Liver (tissue), 9 donors: ENCODE data around the gene LAMC1. TPM values are rescaled to one million over a fixed set of nuclear protein-coding genes. Genes with fewer than 3 reads are reported as not detected.
"Not testable (repeated sequence)": the region's sequence is repeated elsewhere in the genome, so short reads cannot be mapped to it uniquely, and the experiment has no call there.

ENCODE experiments used
- DNase-seq: peaks from one replicate; pipeline ENCODE4 v3.0.0-alpha.2; 2017; ENCODE audit warnings: low spot score
- H3K27ac ChIP-seq, 2 donors: one replicate each; pipeline ENCODE4 v1.7.0; 2013; ENCODE audit warnings: inconsistent platforms in 2 of 2, low read length in 2 of 2, control low read depth in 1 of 2, low read depth in 1 of 2, mild to moderate bottlenecking in 1 of 2
- H3K27me3 ChIP-seq, 4 donors: one replicate each; pipeline versions ENCODE4 v1.6.1 to v1.7.0; 2013; ENCODE audit warnings: low read length in 3 of 4, inconsistent platforms in 1 of 4, mild to moderate bottlenecking in 1 of 4, moderate library complexity in 1 of 4; ENCODE audit not compliant: control insufficient read depth in 4 of 4, insufficient read depth in 4 of 4
- H3K36me3 ChIP-seq, 4 donors: one replicate each; pipeline versions ENCODE4 v1.6.1 to v1.7.0; 2013; ENCODE audit warnings: low read length in 3 of 4, mild to moderate bottlenecking in 3 of 4, low read depth in 1 of 4, moderate library complexity in 1 of 4; ENCODE audit not compliant: control insufficient read depth in 4 of 4, insufficient read depth in 3 of 4
- H3K4me1 ChIP-seq, 4 donors: one replicate each; pipeline versions ENCODE4 v1.6.1 to v1.7.0; 2013; ENCODE audit warnings: low read length in 3 of 4, mild to moderate bottlenecking in 3 of 4, moderate library complexity in 1 of 4; ENCODE audit not compliant: control insufficient read depth in 4 of 4, insufficient read depth in 4 of 4
- H3K4me3 ChIP-seq, 3 donors: one replicate each; pipeline versions ENCODE4 v1.6.1 to v1.7.0; 2013; ENCODE audit warnings: low read length in 3 of 3, control low read depth in 1 of 3, low read depth in 1 of 3, mild to moderate bottlenecking in 1 of 3
- H3K9ac ChIP-seq, 2 donors: one replicate each; pipeline ENCODE4 v1.7.0; 2013; ENCODE audit warnings: low read length in 2 of 2, mild to moderate bottlenecking in 2 of 2, moderate library complexity in 2 of 2, control low read depth in 1 of 2, low read depth in 1 of 2
- H3K9me3 ChIP-seq, 4 donors: one replicate each; pipeline versions ENCODE4 v1.6.1 to v1.7.0; 2013; ENCODE audit warnings: low read length in 3 of 4; ENCODE audit not compliant: control insufficient read depth in 4 of 4
- ATF3 ChIP-seq: IDR thresholded peaks from 2 replicates; pipeline ENCODE4 v1.6.1; 2016; ENCODE audit warnings: antibody characterized with exemption
- EGR1 ChIP-seq, 2 donors: IDR thresholded peaks; 2 replicates each; pipeline ENCODE4 v1.6.1; 2016 to 2018; ENCODE audit warnings: antibody characterized with exemption in 2 of 2, low read depth in 2 of 2
- FOXA2 ChIP-seq: IDR thresholded peaks from 2 replicates; pipeline ENCODE4 v1.6.1; 2016; ENCODE audit warnings: antibody characterized with exemption
- GABPA ChIP-seq, 2 donors: IDR thresholded peaks in 1 of 2; conservative IDR thresholded peaks in 1 of 2; 2 replicates each; pipeline ENCODE4 v1.6.1; 2016; ENCODE audit warnings: antibody characterized with exemption in 2 of 2, mild to moderate bottlenecking in 1 of 2, moderate library complexity in 1 of 2
- HNF4A ChIP-seq, 2 donors: conservative IDR thresholded peaks; 2 replicates each; pipeline ENCODE4 v1.6.1; 2016; ENCODE audit warnings: antibody characterized with exemption in 2 of 2, mild to moderate bottlenecking in 2 of 2
- HNF4G ChIP-seq: IDR thresholded peaks from 2 replicates; pipeline ENCODE4 v1.6.1; 2016; ENCODE audit warnings: antibody characterized with exemption
- JUND ChIP-seq, 2 donors: IDR thresholded peaks; 2 replicates each; pipeline ENCODE4 v1.6.1; 2016; ENCODE audit warnings: antibody characterized with exemption in 2 of 2
- MAX ChIP-seq: IDR thresholded peaks from 2 replicates; pipeline ENCODE4 v1.6.1; 2016; ENCODE audit warnings: antibody characterized with exemption
- NR2F2 ChIP-seq: IDR thresholded peaks from 2 replicates; pipeline ENCODE4 v1.6.1; 2016; ENCODE audit warnings: antibody characterized with exemption
- REST ChIP-seq: IDR thresholded peaks from 2 replicates; pipeline ENCODE4 v1.6.1; 2016; ENCODE audit warnings: antibody characterized with exemption, mild to moderate bottlenecking
- RXRA ChIP-seq, 2 donors: IDR thresholded peaks; 2 replicates each; pipeline ENCODE4 v1.6.1; 2017 to 2018; ENCODE audit warnings: antibody characterized with exemption in 2 of 2, mild to moderate bottlenecking in 1 of 2
- SP1 ChIP-seq: IDR thresholded peaks from 2 replicates; pipeline ENCODE4 v1.6.1; 2018; ENCODE audit warnings: antibody characterized with exemption, mild to moderate bottlenecking
- TAF1 ChIP-seq: conservative IDR thresholded peaks from 2 replicates; pipeline ENCODE4 v1.6.1; 2016; ENCODE audit warnings: antibody characterized with exemption, mild to moderate bottlenecking
- ZBTB33 ChIP-seq: IDR thresholded peaks from 2 replicates; pipeline ENCODE4 v1.6.1; 2016; ENCODE audit warnings: antibody characterized with exemption
- WGBS: extraction: QIAGEN DNeasy Blood & Tissue Kit; methylation state at CpG from one replicate; pipeline ENCODE4 v1.1.7; 2013; 5-methylcytosine and 5-hydroxymethylcytosine counted together
- polyA plus RNA-seq, 2 donors: library from polyadenylated mRNA; stranded (reverse) in 1 of 2; unstranded in 1 of 2; fragments of 200-250 nt in 1 of 2; fragments of >200 nt in 1 of 2; fragmentation: Nextera tagmentation in 1 of 2; extraction: Ambion mirVana in 1 of 2; gene quantifications; one replicate each; pipeline versions ENCODE4 v1.2.1 to v1.2.3, GENCODE V29; 2013 to 2015
- total RNA-seq, 2 donors: library from RNA; depleted of rRNA; stranded (reverse); fragments of >200 nt; gene quantifications; one replicate each; pipeline ENCODE4 v1.2.3, GENCODE V29; 2014
- donor health status: healthy.
- donor health status: healthy.
- donor health status: healthy.
- donor health status: healthy.
- donor health status: healthy.

Gene LAMC1
- total and polyA plus RNA-seq, 4 donors: 5.3 to 35.1 (median 19.7) TPM

- peaks cover 0 to 1% (median 0%) of the 10 kb centered on the region in 4 donors for H3K4me1 ChIP-seq
- no peak overlapping the region for H3K9ac ChIP-seq
- WGBS: 85% methylated on average over 1 of the region's 1 CpG
- no peak for DNase-seq
- H3K27me3 ChIP-seq: no peaks in the 10 kb centered on the region
- no peaks in the 10 kb centered on the region for H3K36me3 ChIP-seq
- TF ChIP-seq HNF4A (conservative IDR thresholded peaks at IDR 0.05): no peak
- no peak for TF ChIP-seq FOXA2
- TF ChIP-seq HNF4G: no peak
- TF ChIP-seq TAF1: no peak
- peaks cover 0 to 5% (median 0%) of the 10 kb centered on the region in 4 donors for H3K9me3 ChIP-seq
- H3K27ac ChIP-seq: no peak overlapping the region
- no peak overlapping the region for H3K4me3 ChIP-seq
Observed at GRCh38 chr1:183063349-183063748, 40.1 kb downstream of the LAMC1 start.

- H3K4me1 ChIP-seq: peaks cover 0 to 5% (median 3%) of the 10 kb centered on the region in 4 donors
- no peak overlapping the region for H3K9ac ChIP-seq
- DNase-seq: no peak
- H3K36me3 ChIP-seq: no peaks in the 10 kb centered on the region
- no peak overlapping the region for H3K4me3 ChIP-seq
- TF ChIP-seq SP1 (no peak), FOXA2 (no peak), GABPA (IDR thresholded peaks at IDR 0.05 in 1 of 2, conservative IDR thresholded peaks at IDR 0.05 in 1 of 2) (no peak), ZBTB33 (no peak), TAF1 (no peak), EGR1 (IDR thresholded peaks at IDR 0.05; ENCODE audit: low read depth in 2 of 2) (no peak), HNF4A (conservative IDR thresholded peaks at IDR 0.05) (no peak), NR2F2 (no peak), MAX (no peak), ATF3 (no peak), JUND (IDR thresholded peaks at IDR 0.05) (no peak), REST (no peak), HNF4G (no peak), RXRA (IDR thresholded peaks at IDR 0.05) (no peak)
- no peak overlapping the region for H3K27ac ChIP-seq
- peaks cover 0 to 5% (median 0%) of the 10 kb centered on the region in 4 donors for H3K9me3 ChIP-seq
- 95% methylated on average over 6 of the region's 6 CpGs for WGBS
- H3K27me3 ChIP-seq: no peaks in the 10 kb centered on the region
Observed at GRCh38 chr1:183065168-183065706, 42.0 kb downstream of the LAMC1 start.

GRCh38 chr1:183066432-183066831 lies 43.2 kb downstream of the LAMC1 start:
- not testable (repeated sequence) for H3K9ac ChIP-seq, H3K27me3 ChIP-seq, H3K4me3 ChIP-seq, H3K36me3 ChIP-seq, H3K9me3 ChIP-seq, DNase-seq, H3K27ac ChIP-seq
- H3K4me1 ChIP-seq: peaks cover 0 to 10% (median 5%) of the 10 kb centered on the region in 4 donors
- WGBS: 86% methylated on average over 2 of the region's 2 CpGs
